GM23338 (cell line): ENCODE results near the gene LAS1L.
"Not testable (repeated sequence)": the region's sequence is repeated elsewhere in the genome, so short reads cannot be mapped to it uniquely, and the experiment has no call there.

Experiments used
- CREB1 ChIP-seq: fragments of 250-450 bp; sonication (Bioruptor Pico); IDR thresholded peaks from 2 replicates; pipeline ENCODE4 v1.5.0; 2020; ENCODE audit warnings: low read depth, mild to moderate bottlenecking, moderate library complexity
- CTCF ChIP-seq, 2 experiments: fragments of 200-600 bp in 1 of 2; sonication (generic) in 1 of 2; conservative IDR thresholded peaks; 2 replicates each; pipeline versions ENCODE4 v1.5.1 to v1.6.1; 2016 to 2017; ENCODE audit warnings: antibody characterized with exemption in 2 of 2, low read depth in 2 of 2, mild to moderate bottlenecking in 2 of 2, moderate library complexity in 1 of 2
- ETS1 ChIP-seq: IDR thresholded peaks from 2 replicates; pipeline ENCODE4 v1.6.1; 2016; ENCODE audit warnings: antibody characterized with exemption
- EZH2 ChIP-seq: fragments of 200-600 bp; sonication (generic); IDR thresholded peaks from one replicate; pipeline ENCODE4 v1.8.0; 2017; ENCODE audit warnings: antibody characterized with exemption, mild to moderate bottlenecking, low read depth; ENCODE audit not compliant: unreplicated experiment
- EZH2phosphoT487 ChIP-seq: fragments of 200-600 bp; sonication (generic); IDR thresholded peaks from one replicate; pipeline ENCODE4 v1.8.1; 2018; ENCODE audit warnings: antibody characterized with exemption; ENCODE audit not compliant: unreplicated experiment
- JUNB ChIP-seq: IDR thresholded peaks from one replicate; pipeline ENCODE4 v1.6.1; 2016; ENCODE audit warnings: antibody characterized with exemption; ENCODE audit not compliant: unreplicated experiment
- REST ChIP-seq: IDR thresholded peaks from one replicate; pipeline ENCODE4 v1.6.1; 2018; ENCODE audit warnings: antibody characterized with exemption; ENCODE audit not compliant: unreplicated experiment

GRCh38 chrX:65479102-65479501 lies 55.5 kb downstream of the LAS1L start:
- TF ChIP-seq CTCF (conservative IDR thresholded peaks at IDR 0.05; ENCODE audit: low read depth in 2 of 2); EZH2; EZH2phosphoT487; ETS1; REST; JUNB; CREB1 (CRISPR knock-in tag): not testable (repeated sequence)
